ENCODE data around the gene GPRC5C.
A peak's percentile ranks its signal among the peaks of the same experiment; 100 is the strongest.

Gene GPRC5C

GRCh38 chr17:74435775-74436359 is 4.0 kb downstream of the GPRC5C start:
- no peak for DNase-seq

- DNase-seq: no peak
Observed at GRCh38 chr17:74437702-74438101, 5.8 kb downstream of the GPRC5C start.

- no peak for DNase-seq
Observed at GRCh38 chr17:74439691-74440567, 8.0 kb downstream of the GPRC5C start.

- DNase-seq: no peak
Observed at GRCh38 chr17:74441537-74441936, 9.6 kb downstream of the GPRC5C start.

GRCh38 chr17:74442291-74442669 is 10.4 kb downstream of the GPRC5C start:
- DNase-seq: no peak

GRCh38 chr17:74442670-74443515 is 11.0 kb downstream of the GPRC5C start:
- peak; percentile 56 for DNase-seq

GRCh38 chr17:74443516-74444296 is 11.8 kb downstream of the GPRC5C start:
- DNase-seq: no peak

- DNase-seq: no peak
Observed at GRCh38 chr17:74444406-74444805, 12.5 kb downstream of the GPRC5C start.

- DNase-seq: no peak
Observed at GRCh38 chr17:74445158-74445557, 13.3 kb downstream of the GPRC5C start.

- DNase-seq: no peak
Observed at GRCh38 chr17:74446551-74447500, 14.9 kb downstream of the GPRC5C start.

- DNase-seq: no peak
Observed at GRCh38 chr17:74447628-74448159, 15.8 kb downstream of the GPRC5C start.

- no peak for DNase-seq
Observed at GRCh38 chr17:74448756-74449155, 16.9 kb downstream of the GPRC5C start.

GRCh38 chr17:74449306-74449705 is 17.4 kb downstream of the GPRC5C start:
- DNase-seq: no peak

- no peak for DNase-seq
Observed at GRCh38 chr17:74449773-74450172, 17.9 kb downstream of the GPRC5C start.

GRCh38 chr17:74450231-74450630 is 18.3 kb downstream of the GPRC5C start:
- no peak for DNase-seq

GRCh38 chr17:74450925-74451403 is 19.1 kb downstream of the GPRC5C start:
- no peak for DNase-seq

GRCh38 chr17:74451557-74451956 is 19.7 kb downstream of the GPRC5C start:
- no peak for DNase-seq

- DNase-seq: no peak
Observed at GRCh38 chr17:74452033-74452840, 20.3 kb downstream of the GPRC5C start.

- no peak for DNase-seq
Observed at GRCh38 chr17:74452841-74453661, 21.2 kb downstream of the GPRC5C start.
